22Rv1 (cell line): ENCODE results near the gene SH3TC1.

Source experiments
- CTCF ChIP-seq: fragments of 450-650 bp; IDR thresholded peaks from 2 replicates; pipeline ENCODE4 v1.5.1; 2017; ENCODE audit warnings: mild to moderate bottlenecking
- ZFX ChIP-seq: fragments of 450-650 bp; IDR thresholded peaks from 2 replicates; pipeline ENCODE4 v1.6.1; 2017; ENCODE audit warnings: antibody characterized with exemption, borderline replicate concordance

- no peak for TF ChIP-seq CTCF
- TF ChIP-seq ZFX: no peak
Measured at GRCh38 chr4:8245884-8246833, 47.1 kb downstream of the SH3TC1 start.
